ENCODE measurements around the gene SRF.
A peak's percentile ranks its signal among the peaks of the same experiment; 100 is the strongest.

The SRF gene

DNA sequence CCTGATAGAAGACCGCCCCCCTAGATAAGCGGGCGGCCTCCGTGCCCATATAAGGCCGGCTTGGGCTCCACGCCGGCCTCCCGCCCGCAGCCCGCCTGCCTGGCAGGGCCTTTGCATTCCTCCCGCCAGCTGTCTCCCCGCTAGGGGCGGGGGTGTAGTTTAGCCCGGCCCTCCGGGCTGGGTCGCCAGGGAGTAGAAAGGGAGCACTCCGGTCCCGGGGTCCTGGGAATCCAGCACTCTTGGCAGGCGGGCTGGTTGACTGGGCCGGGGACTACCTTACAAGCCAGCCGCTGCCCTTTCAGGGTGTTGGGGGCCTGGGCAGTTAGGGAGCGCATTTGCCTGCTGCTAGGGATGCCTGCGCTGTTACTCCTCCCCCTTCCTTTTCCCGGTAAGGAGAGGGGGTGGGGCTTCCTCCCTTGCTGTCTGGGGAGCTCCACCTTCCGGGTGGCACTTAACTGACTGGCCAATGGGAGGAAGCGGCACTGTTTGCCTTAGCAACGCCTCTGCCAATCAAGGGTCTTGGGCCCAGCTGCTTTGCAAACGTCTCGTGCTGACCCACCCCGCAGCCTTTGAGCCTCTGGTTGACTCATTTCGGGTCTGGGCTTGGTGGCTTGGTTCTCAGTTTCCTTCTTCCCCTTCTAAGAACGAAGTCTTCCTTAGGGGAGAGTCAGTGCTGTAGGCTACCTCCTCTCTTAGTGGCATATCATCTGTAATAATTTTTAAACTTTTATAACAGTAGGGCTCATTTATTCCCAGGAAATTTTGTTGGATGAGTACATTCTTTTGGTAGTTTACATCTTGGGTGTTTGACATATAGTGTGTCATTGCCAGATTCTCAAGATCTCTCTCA is 3.4 kb downstream of the SRF start:
- TF ChIP-seq FOXP2 (optimal IDR thresholded peaks at IDR 0.05; ENCODE audit: borderline replicate concordance, extremely low read depth, extremely low read length, insufficient read depth) (no peak), SIN3A (IDR thresholded peaks at IDR 0.05; ENCODE audit: borderline replicate concordance, insufficient read depth, low read length) (peak; percentile 97; the same call in 1 of the 2 replicates), POLR2AphosphoS5 (IDR thresholded peaks at IDR 0.05; ENCODE audit: low read depth, low read length) (no peak), REST (IDR thresholded peaks at IDR 0.05; ENCODE audit: insufficient read depth in 1 of 2, low read depth in 2 of 2, low read length in 2 of 2) (no peak), TAF1 (IDR thresholded peaks at IDR 0.05; ENCODE audit: borderline replicate concordance, insufficient read depth, low read length) (peak; percentile 43; the same call in 1 of the 2 replicates)

- TF ChIP-seq POLR2AphosphoS5 (IDR thresholded peaks at IDR 0.05; ENCODE audit: low read depth, low read length), result no peak
- no peak for TF ChIP-seq REST (IDR thresholded peaks at IDR 0.05; ENCODE audit: insufficient read depth in 1 of 2, low read depth in 2 of 2, low read length in 2 of 2)
- TF ChIP-seq SIN3A (IDR thresholded peaks at IDR 0.05; ENCODE audit: borderline replicate concordance, insufficient read depth, low read length), result no peak
- no peak for TF ChIP-seq FOXP2 (optimal IDR thresholded peaks at IDR 0.05; ENCODE audit: borderline replicate concordance, extremely low read depth, extremely low read length, insufficient read depth)
- TF ChIP-seq TAF1 (IDR thresholded peaks at IDR 0.05; ENCODE audit: borderline replicate concordance, insufficient read depth, low read length), result no peak
Observed at GRCh38 chr6:43175676-43176422, 4.8 kb downstream of the SRF start.

DNA sequence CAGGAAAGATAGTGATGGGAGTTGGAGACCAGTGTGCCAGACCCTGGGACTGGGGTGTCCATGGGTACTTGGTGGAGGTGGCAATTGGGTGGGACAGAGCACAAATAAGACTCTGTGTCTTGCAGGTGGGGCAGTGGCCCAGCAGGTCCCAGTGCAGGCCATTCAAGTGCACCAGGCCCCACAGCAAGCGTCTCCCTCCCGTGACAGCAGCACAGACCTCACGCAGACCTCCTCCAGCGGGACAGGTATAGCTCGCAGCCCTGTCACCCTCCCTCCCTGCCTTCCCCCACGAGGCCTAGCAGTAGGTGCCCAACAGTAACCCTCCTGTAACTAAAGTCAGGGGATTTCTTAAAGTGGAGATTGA is 5.3 kb downstream of the SRF start:
- TF ChIP-seq POLR2AphosphoS5 (IDR thresholded peaks at IDR 0.05; ENCODE audit: low read depth, low read length), result no peak
- no peak for TF ChIP-seq TAF1 (IDR thresholded peaks at IDR 0.05; ENCODE audit: borderline replicate concordance, insufficient read depth, low read length)
- TF ChIP-seq FOXP2 (optimal IDR thresholded peaks at IDR 0.05; ENCODE audit: borderline replicate concordance, extremely low read depth, extremely low read length, insufficient read depth), result no peak
- no peak for TF ChIP-seq REST (IDR thresholded peaks at IDR 0.05; ENCODE audit: insufficient read depth in 1 of 2, low read depth in 2 of 2, low read length in 2 of 2)
- no peak for TF ChIP-seq SIN3A (IDR thresholded peaks at IDR 0.05; ENCODE audit: borderline replicate concordance, insufficient read depth, low read length)

DNA sequence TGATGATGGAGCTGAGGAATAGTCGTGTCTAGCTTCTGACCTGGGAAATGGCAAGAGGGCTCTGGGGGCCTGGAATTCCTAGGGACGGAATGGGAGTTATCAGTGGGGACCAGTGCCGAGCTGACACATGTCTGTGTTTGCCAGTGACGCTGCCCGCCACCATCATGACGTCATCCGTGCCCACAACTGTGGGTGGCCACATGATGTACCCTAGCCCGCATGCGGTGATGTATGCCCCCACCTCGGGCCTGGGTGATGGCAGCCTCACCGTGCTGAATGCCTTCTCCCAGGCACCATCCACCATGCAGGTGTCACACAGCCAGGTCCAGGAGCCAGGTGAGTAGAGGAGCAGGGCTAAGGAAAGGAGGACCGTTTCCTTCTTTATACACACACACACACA is 7.1 kb downstream of the SRF start:
- TF ChIP-seq REST (IDR thresholded peaks at IDR 0.05; ENCODE audit: insufficient read depth in 1 of 2, low read depth in 2 of 2, low read length in 2 of 2), result no peak
- TF ChIP-seq SIN3A (IDR thresholded peaks at IDR 0.05; ENCODE audit: borderline replicate concordance, insufficient read depth, low read length), result no peak
- TF ChIP-seq TAF1 (IDR thresholded peaks at IDR 0.05; ENCODE audit: borderline replicate concordance, insufficient read depth, low read length), result no peak
- TF ChIP-seq FOXP2 (optimal IDR thresholded peaks at IDR 0.05; ENCODE audit: borderline replicate concordance, extremely low read depth, extremely low read length, insufficient read depth), result no peak
- TF ChIP-seq POLR2AphosphoS5 (IDR thresholded peaks at IDR 0.05; ENCODE audit: low read depth, low read length), result no peak
